Endothelial cell of hepatic sinusoid (primary cell): ENCODE data around the gene ARSH.
"Not testable (repeated sequence)": the region's sequence is repeated elsewhere in the genome, so short reads cannot be mapped to it uniquely, and the experiment has no call there.

Experiments used
- in situ Hi-C: cut with HindIII; loops from 2 replicates; pipeline ENCODE4 v1.10.0; 2017; ENCODE audit warnings: low sequenced_read_pairs

Gene ARSH

DNA sequence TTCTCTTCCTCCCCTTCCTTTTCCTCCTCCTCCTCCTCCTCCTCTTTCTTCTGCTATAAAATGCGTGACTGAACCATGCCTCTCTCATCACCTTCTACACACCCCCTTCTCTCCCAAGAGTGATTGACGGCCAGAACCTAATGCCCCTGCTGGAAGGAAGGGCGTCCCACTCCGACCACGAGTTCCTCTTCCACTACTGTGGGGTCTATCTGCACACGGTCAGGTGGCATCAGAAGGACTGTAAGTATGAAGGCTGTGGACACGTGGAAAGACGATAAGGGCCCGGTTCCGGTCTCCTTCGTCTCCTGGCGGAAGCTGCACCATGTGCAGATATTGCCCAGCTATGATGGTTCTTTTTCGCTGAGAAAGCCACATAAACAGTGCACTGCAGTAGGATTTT lies 22.8 kb downstream of the ARSH start:
- in situ Hi-C loops = no loop called here

DNA sequence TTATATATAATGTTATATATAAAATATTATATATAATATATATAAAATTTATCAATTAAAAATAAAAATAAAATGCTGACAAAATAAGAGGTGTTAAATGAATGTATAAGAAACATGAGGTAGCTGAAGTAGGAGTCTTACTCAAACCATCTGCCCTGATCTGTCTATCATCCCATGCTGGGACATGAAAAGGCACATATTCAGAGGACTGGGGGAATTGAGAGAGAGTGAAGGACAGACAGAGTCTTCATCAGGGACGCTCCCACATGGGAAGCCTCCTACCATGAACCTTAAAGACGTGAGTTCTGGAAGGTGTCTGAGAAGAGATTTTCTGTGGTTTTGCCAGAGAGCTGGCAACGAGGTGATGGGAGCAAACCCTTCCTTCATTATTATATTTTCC lies 30.9 kb downstream of the ARSH start:
- in situ Hi-C loops = no loop called here

DNA sequence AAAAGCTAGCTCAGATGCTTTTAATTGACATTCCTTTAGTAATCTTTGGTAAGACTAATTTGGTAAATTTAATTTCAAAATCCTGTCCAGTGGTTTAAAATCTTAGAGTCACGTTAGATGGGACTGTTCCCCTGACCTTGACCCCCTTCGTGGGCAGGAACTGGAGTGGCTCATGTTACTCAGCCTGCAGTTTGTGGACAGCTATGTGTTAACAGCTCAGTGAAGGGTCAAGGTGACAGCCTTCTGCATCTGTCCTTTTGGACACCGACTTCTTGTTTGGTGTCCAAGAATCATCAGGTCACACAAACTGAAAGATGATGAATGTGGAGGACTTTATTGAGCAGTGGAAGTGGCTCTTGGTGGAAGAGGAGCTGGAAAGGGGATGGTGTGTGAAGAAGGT lies 37.9 kb downstream of the ARSH start:
- in situ Hi-C loops = no loop called here

DNA sequence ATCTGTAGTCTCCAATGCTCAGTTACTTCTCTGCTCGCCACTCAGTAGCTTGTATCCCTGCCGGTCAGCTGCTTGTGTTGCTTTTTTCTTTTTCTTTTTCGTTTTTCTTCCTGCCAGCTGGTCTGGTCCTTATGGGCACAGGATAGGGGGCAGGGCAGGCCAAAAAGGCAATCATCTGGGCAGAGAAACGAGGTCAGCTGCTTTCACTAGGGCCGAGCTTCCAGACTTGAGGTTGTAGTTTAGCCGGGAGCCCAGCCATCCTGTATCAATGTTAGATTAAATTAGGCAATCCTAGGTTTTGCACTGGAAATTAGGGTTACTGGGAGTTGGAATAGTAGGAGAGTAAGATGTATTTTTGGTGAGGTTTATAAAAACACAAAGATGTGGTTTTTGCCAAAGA lies 38.3 kb downstream of the ARSH start:
- in situ Hi-C loops = no loop called here

DNA sequence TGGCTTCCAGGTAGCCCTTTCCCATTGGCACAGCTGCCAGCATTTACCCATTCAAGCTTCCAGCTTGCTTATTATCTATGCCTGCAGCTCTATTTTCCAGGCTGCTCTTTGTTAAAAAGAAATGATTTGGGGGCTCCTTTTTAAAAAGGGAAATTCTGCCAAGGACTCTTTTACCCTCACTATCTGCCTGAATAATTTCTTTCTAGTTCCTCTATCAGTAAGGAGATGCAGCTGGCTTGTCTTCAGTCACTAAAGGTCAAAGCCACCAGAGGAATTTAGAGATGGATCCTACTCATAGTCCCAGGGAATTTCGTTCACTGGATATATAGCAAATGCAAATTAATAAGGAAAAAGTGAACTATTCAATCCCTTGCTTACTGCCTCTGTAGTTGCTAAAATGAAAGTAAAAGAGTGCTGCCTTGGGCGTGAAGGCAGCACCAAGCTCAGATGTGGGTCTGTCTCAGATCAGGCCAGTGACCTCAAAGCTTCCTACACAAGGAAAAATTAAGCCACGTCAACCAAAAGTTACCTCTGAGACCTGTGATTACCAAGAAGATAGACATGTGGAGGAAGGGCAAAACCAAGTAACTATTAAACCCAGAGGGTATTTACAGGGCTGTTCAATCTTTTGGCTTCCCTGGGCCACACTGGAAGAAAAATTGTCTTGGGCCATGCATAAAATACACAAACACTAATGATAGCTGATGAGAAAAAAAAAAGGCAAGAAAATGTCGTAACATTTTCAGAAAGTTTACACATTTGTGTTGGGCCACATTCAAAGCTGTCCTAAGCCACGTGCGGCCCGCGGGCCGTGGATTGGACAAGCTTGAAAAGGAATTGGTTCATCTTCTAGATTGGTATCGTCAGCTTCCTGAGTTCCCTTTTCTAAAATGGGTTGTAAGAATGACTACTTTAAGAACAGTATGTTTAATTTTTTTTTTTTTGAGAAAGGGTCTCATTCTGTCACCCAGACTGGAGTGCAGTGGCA lies 40.2 kb downstream of the ARSH start:
- in situ Hi-C loops = no loop called here

DNA sequence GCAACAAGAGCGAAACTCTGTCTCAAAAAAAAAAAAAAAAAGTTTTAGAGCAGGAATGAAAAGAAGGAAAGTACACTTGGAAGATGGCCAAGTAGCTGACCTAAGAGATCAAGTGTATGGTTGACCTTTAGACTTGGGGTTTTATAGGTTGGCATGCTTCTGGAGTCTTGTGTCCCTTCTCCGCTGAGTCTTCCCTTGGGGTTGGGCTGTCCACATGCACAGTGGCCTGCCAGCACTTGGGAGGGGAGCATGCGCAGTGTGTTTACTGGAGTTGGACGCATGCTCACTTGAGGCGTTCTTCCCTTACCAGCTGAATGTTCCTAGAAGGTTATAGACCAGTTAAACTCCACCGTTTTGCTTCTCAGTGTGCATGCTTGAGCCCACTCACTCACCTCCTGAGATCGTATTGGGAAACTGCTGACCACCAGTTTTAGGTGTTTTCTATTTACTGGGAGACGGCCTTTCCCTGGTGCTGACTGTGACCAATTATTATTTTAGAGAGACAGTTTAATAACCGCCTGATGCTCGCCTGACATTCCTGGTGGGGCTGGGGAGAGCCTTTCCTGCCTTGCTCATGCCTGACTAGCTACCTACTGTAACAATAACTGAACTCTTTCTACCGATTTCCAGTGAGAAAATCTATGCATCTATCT lies 44.3 kb downstream of the ARSH start:
- in situ Hi-C loops = not testable (repeated sequence)

DNA sequence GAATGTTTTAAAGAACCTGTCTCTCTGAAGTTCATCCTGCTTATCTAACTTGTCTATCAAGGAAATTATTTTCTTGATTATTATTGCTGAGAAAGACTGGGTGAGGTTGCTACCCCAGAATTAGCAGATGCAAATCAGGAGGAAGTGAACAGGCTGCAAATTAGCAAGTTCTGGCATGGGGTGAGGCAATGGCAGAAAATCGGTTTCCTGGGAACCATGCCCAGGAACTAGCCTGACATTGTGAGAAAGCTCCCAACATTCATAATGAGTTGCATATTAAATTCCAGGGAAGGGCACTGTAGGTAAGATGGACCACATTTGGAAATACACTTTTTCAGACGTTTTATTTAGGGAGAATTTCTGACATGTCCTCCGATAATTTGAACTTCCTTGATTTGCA lies 46.5 kb downstream of the ARSH start:
- in situ Hi-C loops = no loop called here

DNA sequence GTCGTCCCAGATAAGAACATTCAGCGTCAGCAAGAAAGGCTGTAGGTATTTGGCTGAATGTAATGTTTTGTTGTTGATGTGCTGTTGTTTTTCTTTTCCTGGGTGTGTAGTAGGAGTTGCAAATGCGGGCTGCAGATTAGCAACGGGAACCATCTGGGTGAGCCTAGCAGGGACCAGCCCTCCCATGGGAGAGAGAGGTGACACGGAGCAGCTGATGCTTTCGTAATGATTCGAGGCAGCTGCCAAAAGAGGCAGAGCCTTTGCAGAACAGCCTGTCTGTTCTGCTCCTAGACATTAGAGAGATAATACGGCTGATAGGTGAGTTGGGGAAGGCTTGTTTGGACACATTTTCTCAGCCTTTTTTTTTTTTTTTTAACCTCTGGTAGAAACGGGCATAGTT lies 60.2 kb downstream of the ARSH start:
- in situ Hi-C loops = no loop called here

DNA sequence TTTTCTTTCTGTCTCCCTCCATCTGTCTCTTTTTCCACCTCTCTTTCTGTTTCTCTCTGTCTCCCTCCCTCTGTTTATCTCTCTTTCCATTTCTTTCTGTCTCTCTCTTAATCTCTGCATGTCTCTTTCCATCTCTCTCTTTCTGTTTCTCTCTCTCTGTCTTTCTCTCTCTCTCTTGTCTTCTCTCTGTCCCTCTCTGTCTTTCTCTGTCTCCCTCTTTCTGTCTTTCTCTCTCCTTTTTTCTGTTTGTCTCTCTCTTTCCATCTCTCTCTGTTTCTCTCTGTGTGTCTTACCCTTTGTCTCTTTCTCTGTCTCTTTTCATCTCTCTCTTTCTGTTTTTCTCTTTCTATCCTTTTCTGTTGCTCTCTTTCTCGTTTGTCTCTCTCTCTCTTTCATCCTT lies 69.6 kb downstream of the ARSH start:
- in situ Hi-C loops = no loop called here

DNA sequence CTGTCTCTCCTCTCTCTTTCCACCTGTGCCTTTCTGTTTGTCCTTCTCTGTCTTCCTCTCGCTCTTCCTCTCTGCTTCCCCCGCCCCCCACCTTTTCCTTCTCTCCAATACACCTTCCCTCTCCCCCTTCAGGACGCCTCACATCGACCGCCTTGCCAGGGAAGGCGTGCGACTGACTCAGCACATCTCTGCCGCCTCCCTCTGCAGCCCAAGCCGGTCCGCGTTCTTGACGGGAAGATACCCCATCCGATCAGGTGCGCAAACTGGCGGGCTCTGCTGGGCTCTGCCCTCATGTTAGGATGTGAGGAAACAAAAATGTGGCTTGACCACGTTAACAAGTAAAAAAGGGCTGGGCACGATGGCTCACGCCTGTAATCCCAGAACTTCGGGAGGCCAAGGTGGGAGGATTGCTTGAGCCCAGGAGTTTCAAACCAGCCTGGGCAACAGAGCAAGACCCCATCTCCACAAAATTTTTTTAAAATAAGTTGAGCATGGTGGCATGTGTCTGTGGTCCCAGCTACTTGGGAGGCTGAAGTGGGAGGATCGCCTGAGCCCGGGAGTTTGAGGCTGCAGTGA lies 70.2 kb downstream of the ARSH start:
- in situ Hi-C loops = no loop called here
